ENCODE data around the gene RYR3. TPM values are rescaled to one million over a fixed set of nuclear protein-coding genes. Genes with fewer than 3 reads are reported as not detected.

RYR3 gene
- total RNA-seq, 1 donor from 2014 or later = 0.08 TPM

DNA sequence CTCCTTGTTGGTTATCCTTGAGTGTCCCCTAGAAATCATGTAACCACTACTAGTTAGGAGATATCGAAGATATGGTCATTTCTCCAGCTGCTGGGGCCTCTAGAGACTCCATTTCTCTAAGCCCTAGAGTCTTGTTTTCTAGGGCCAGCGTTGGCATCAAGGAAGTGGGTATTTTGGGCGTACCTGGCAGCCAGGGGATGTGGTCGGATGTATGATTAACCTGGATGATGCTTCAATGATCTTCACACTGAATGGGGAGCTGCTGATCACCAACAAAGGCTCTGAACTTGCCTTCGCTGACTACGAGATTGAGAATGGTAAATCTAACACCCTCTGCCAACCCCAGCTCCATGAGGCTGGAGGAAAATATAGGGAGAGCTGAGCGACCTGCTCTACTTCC lies 325.5 kb downstream of the RYR3 start:
- intact Hi-C loops (cut with micrococcal nuclease) = no loop called here

GRCh38 chr15:33636958-33637357 lies 326.2 kb downstream of the RYR3 start:
- Histone ChIP-seq H3K4me1 (no peaks in the 10 kb centered on the region), H3K4me3 (no peak overlapping the region), H3K27me3 (ENCODE audit: low read depth) (peaks cover 18% of the 10 kb centered on the region), H3K9me3 (replicated peaks) (no peaks in the 10 kb centered on the region), H3K27ac (replicated peaks) (no peak overlapping the region), H3K36me3 (no peaks in the 10 kb centered on the region)
- DNase-seq = no peak
- intact Hi-C loops (cut with micrococcal nuclease) = no loop called here
- TF ChIP-seq CTCF (IDR thresholded peaks at IDR 0.05; ENCODE audit: borderline replicate concordance) = no peak

More for the DNA sequence above, 325.5 kb downstream of the RYR3 start:
- H3K27me3 ChIP-seq (ENCODE audit: low read depth) = peaks cover 12% of the 10 kb centered on the region
- no peaks in the 10 kb centered on the region for H3K36me3 ChIP-seq
- no peak for TF ChIP-seq CTCF (IDR thresholded peaks at IDR 0.05; ENCODE audit: borderline replicate concordance)
- no peak for DNase-seq
- H3K9me3 ChIP-seq (replicated peaks) = no peaks in the 10 kb centered on the region
- H3K27ac ChIP-seq (replicated peaks) = no peak overlapping the region
- H3K4me3 ChIP-seq = no peak overlapping the region
- no peaks in the 10 kb centered on the region for H3K4me1 ChIP-seq

DNA sequence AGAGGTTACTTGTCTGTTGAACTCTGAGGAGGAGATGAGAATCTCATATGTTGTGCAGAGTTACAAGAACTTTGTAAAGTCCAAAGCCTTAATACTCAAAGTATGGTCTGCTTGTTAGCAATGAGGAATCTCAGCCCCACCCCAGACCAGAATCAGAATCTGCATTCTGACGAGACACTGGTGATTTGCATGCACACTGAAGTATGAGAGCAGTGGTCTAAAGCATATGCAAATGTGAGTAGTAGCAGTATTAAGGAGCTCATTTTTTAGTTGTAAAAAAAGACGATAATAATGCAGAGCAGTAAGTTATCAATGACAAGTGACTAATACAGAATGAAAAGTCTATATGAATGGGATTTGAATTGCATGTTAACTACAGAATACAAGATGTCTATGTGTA lies 327.7 kb downstream of the RYR3 start:
- Histone ChIP-seq H3K4me1 (no peaks in the 10 kb centered on the region), H3K4me3 (no peak overlapping the region), H3K27ac (replicated peaks) (no peak overlapping the region), H3K9me3 (replicated peaks) (no peaks in the 10 kb centered on the region), H3K36me3 (no peaks in the 10 kb centered on the region), H3K27me3 (ENCODE audit: low read depth) (peaks cover 27% of the 10 kb centered on the region)
- no peak for DNase-seq
- intact Hi-C loops (cut with micrococcal nuclease) = no loop called here
- no peak for TF ChIP-seq CTCF (IDR thresholded peaks at IDR 0.05; ENCODE audit: borderline replicate concordance)

DNA sequence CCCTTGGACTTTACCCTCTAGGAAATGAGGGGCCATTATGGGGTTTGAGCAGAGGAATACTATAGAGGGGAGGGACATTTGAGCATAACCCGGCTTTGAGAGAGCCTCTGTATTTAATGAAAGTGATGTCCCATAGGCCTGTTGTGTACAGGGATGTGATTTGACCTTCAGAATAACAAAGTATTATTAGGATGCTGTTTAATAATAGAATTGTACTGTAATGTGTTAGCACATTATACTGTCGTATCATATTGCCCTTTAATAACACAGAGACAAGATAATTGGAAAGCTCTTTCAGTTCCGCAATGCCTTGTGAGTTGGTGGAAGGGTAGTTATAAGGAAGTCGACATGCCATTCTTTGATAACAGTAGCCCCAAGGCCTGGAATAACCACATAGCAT lies 328.3 kb downstream of the RYR3 start:
- DNase-seq = no peak
- no peak for TF ChIP-seq CTCF (IDR thresholded peaks at IDR 0.05; ENCODE audit: borderline replicate concordance)
- intact Hi-C loops (cut with micrococcal nuclease) = no loop called here

GRCh38 chr15:33639456-33639855 lies 328.7 kb downstream of the RYR3 start:
- Histone ChIP-seq H3K27me3 (ENCODE audit: low read depth) (peaks cover 36% of the 10 kb centered on the region), H3K4me1 (no peaks in the 10 kb centered on the region), H3K27ac (replicated peaks) (no peak overlapping the region), H3K36me3 (no peaks in the 10 kb centered on the region), H3K4me3 (no peak overlapping the region), H3K9me3 (replicated peaks) (no peaks in the 10 kb centered on the region)
- intact Hi-C loops (cut with micrococcal nuclease) = no loop called here
- TF ChIP-seq CTCF (IDR thresholded peaks at IDR 0.05; ENCODE audit: borderline replicate concordance) = no peak
- no peak for DNase-seq

More for the DNA sequence above, 328.3 kb downstream of the RYR3 start:
- Histone ChIP-seq H3K4me3 (no peak overlapping the region), H3K36me3 (no peaks in the 10 kb centered on the region), H3K27me3 (ENCODE audit: low read depth) (peaks cover 32% of the 10 kb centered on the region), H3K9me3 (replicated peaks) (no peaks in the 10 kb centered on the region), H3K27ac (replicated peaks) (no peak overlapping the region), H3K4me1 (no peaks in the 10 kb centered on the region)

DNA sequence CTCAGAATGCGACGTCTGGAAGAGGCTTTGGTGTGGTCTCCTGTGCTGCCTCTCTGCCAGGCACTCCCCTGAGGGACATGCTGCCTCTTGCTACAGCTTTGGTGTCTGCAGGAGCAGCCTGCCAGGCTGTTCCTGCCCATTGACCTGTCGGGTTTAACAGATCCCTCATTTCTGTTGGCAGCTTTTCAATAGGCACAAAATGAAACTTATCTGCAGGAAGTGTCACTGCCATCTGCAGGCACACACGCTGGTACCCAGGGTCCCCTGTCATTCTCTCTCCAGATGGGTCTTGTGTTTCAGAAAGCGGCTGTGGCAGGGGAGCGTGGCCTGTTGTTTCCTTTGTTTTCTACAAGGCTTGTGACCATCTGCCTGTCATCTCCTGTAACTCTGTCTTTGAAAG lies 329.2 kb downstream of the RYR3 start:
- Histone ChIP-seq H3K4me1 (no peaks in the 10 kb centered on the region), H3K4me3 (no peak overlapping the region), H3K27me3 (ENCODE audit: low read depth) (peaks cover 39% of the 10 kb centered on the region), H3K36me3 (no peaks in the 10 kb centered on the region), H3K9me3 (replicated peaks) (no peaks in the 10 kb centered on the region), H3K27ac (replicated peaks) (no peak overlapping the region)
- intact Hi-C loops (cut with micrococcal nuclease) = no loop called here
- no peak for DNase-seq
- no peak for TF ChIP-seq CTCF (IDR thresholded peaks at IDR 0.05; ENCODE audit: borderline replicate concordance)

All from left ventricle myocardium inferior (tissue), 1 donor.